H9 (cell line): ENCODE measurements around the gene PI16. TPM values are rescaled to one million over a fixed set of nuclear protein-coding genes. Genes with fewer than 3 reads are reported as not detected.

Experiments used
- DNase-seq: peaks from one replicate; pipeline ENCODE4 v3.0.0-alpha.2; 2017
- H2AFZ ChIP-seq: one replicate; pipeline ENCODE4 v1.6.1; 2013; ENCODE audit warnings: mild to moderate bottlenecking, low read length, control low read depth, moderate library complexity
- H2AK5ac ChIP-seq: 2 replicates; pipeline ENCODE4 v1.6.1; 2013; ENCODE audit warnings: low read length, control low read depth, mixed read lengths; ENCODE audit not compliant: insufficient read length
- H2BK120ac ChIP-seq: one replicate; pipeline ENCODE4 v1.6.1; 2013; ENCODE audit warnings: low read depth, mild to moderate bottlenecking, low read length, control low read depth, inconsistent platforms; ENCODE audit not compliant: poor library complexity, severe bottlenecking
- H2BK12ac ChIP-seq: 2 replicates; pipeline ENCODE4 v1.6.1; 2013; ENCODE audit warnings: low read length, control low read depth, mixed read lengths, low read depth; ENCODE audit not compliant: insufficient read length
- H2BK15ac ChIP-seq: 2 replicates; pipeline ENCODE4 v1.6.1; 2013; ENCODE audit warnings: low read depth, low read length, control low read depth
- H2BK20ac ChIP-seq: one replicate; pipeline ENCODE4 v1.6.1; 2013; ENCODE audit warnings: low read depth, mild to moderate bottlenecking, low read length, control low read depth, inconsistent platforms; ENCODE audit not compliant: poor library complexity, severe bottlenecking
- H2BK5ac ChIP-seq: 2 replicates; pipeline ENCODE4 v1.6.1; 2013; ENCODE audit warnings: low read length, control low read depth, mixed read lengths; ENCODE audit not compliant: insufficient read length
- H3K14ac ChIP-seq: 2 replicates; pipeline ENCODE4 v1.6.1; 2013; ENCODE audit warnings: low read length, control low read depth; ENCODE audit not compliant: insufficient read depth
- H3K18ac ChIP-seq: 2 replicates; pipeline ENCODE4 v1.6.1; 2013; ENCODE audit warnings: low read depth, mild to moderate bottlenecking, mixed read lengths, low read length, control low read depth; ENCODE audit not compliant: insufficient read length
- H3K23ac ChIP-seq: 2 replicates; pipeline ENCODE4 v1.6.1; 2013; ENCODE audit warnings: low read length, control low read depth, mixed read lengths, low read depth; ENCODE audit not compliant: insufficient read length
- H3K23me2 ChIP-seq: 2 replicates; pipeline ENCODE4 v1.6.1; 2013; ENCODE audit warnings: low read depth, mild to moderate bottlenecking, mixed read lengths, low read length, control low read depth; ENCODE audit not compliant: insufficient read length, poor library complexity, severe bottlenecking
- H3K27ac ChIP-seq: 2 replicates; pipeline ENCODE4 v1.5.1; 2013; ENCODE audit warnings: low read length, control low read depth, mixed read lengths, low read depth; ENCODE audit not compliant: insufficient read length
- H3K27me3 ChIP-seq: 2 replicates; pipeline ENCODE4 v1.6.1; 2013; ENCODE audit warnings: low read length, control low read depth, inconsistent platforms; ENCODE audit not compliant: insufficient read depth
- H3K4ac ChIP-seq: 2 replicates; pipeline ENCODE4 v1.6.1; 2013; ENCODE audit warnings: low read depth, mild to moderate bottlenecking, control low read depth, inconsistent platforms, low read length, moderate library complexity
- H3K4me1 ChIP-seq: 2 replicates; pipeline ENCODE4 v1.6.1; 2013; ENCODE audit warnings: low read length, control low read depth, inconsistent platforms; ENCODE audit not compliant: insufficient read depth
- H3K4me2 ChIP-seq: 2 replicates; pipeline ENCODE4 v1.6.1; 2013; ENCODE audit warnings: low read length, control low read depth, mixed read lengths; ENCODE audit not compliant: insufficient read length, insufficient read depth
- H3K56ac ChIP-seq: 2 replicates; pipeline ENCODE4 v1.6.1; 2013; ENCODE audit warnings: low read depth, mild to moderate bottlenecking, mixed read lengths, low read length, control low read depth; ENCODE audit not compliant: insufficient read length
- H3K79me1 ChIP-seq: 2 replicates; pipeline ENCODE4 v1.6.1; 2013; ENCODE audit warnings: low read depth, mild to moderate bottlenecking, moderate library complexity, low read length, control low read depth, inconsistent platforms; ENCODE audit not compliant: insufficient read depth, poor library complexity, severe bottlenecking
- H3K79me2 ChIP-seq: 2 replicates; pipeline ENCODE4 v1.6.1; 2013; ENCODE audit warnings: low read length, control low read depth, inconsistent platforms; ENCODE audit not compliant: insufficient read depth
- H3K9ac ChIP-seq: 2 replicates; pipeline ENCODE4 v1.6.1; 2013; ENCODE audit warnings: low read length, control low read depth, mixed read lengths; ENCODE audit not compliant: insufficient read length; ENCODE audit errors: extremely low read depth
- H3K9me3 ChIP-seq: one replicate; pipeline ENCODE4 v1.6.1; 2013; ENCODE audit warnings: low read depth, low read length, inconsistent platforms; ENCODE audit not compliant: control insufficient read depth
- H3T11ph ChIP-seq: one replicate; pipeline ENCODE4 v1.6.1; 2013; ENCODE audit warnings: mild to moderate bottlenecking, low read length, control low read depth, inconsistent platforms
- H4K20me1 ChIP-seq: one replicate; pipeline ENCODE4 v1.6.1; 2013; ENCODE audit not compliant: control insufficient read depth, insufficient read length, insufficient read depth
- H4K5ac ChIP-seq: 2 replicates; pipeline ENCODE4 v1.6.1; 2013; ENCODE audit warnings: low read depth, mild to moderate bottlenecking, mixed read lengths, low read length, control low read depth; ENCODE audit not compliant: insufficient read length
- H4K8ac ChIP-seq: replicated peaks from 2 replicates; pipeline ENCODE4 v1.6.1; 2013; ENCODE audit warnings: low read length, control low read depth, mixed read lengths, low read depth; ENCODE audit not compliant: insufficient read length
- H4K91ac ChIP-seq: 2 replicates; pipeline ENCODE4 v1.6.1; 2013; ENCODE audit warnings: low read depth, mild to moderate bottlenecking, moderate library complexity, mixed read lengths, low read length, control low read depth; ENCODE audit not compliant: insufficient read length
- H3K27ac Mint-ChIP-seq, 3 experiments: 2 replicates in 2 of 3; 3 replicates in 1 of 3; pipeline ENCODE4 v1.8.0; 2020 to 2021; ENCODE audit warnings: mixed read lengths in 3 of 3, mild to moderate bottlenecking in 1 of 3, moderate library complexity in 1 of 3
- H3K27me3 Mint-ChIP-seq: 2 replicates; pipeline ENCODE4 v1.8.0; 2021; ENCODE audit warnings: low read depth, mild to moderate bottlenecking, moderate library complexity, mixed read lengths
- H3K36me3 Mint-ChIP-seq, 3 experiments: 2 replicates in 2 of 3; 3 replicates in 1 of 3; pipeline ENCODE4 v1.8.0; 2020 to 2021; ENCODE audit warnings: low read depth in 3 of 3, mixed read lengths in 3 of 3; ENCODE audit not compliant: insufficient read depth in 1 of 3
- H3K4me1 Mint-ChIP-seq, 2 experiments: 2 replicates each; pipeline ENCODE4 v1.8.0; 2020; ENCODE audit warnings: mixed read lengths in 2 of 2
- H3K4me3 Mint-ChIP-seq, 2 experiments: 2 replicates in 1 of 2; 3 replicates in 1 of 2; pipeline ENCODE4 v1.8.0; 2020 to 2021; ENCODE audit warnings: mild to moderate bottlenecking in 2 of 2, mixed read lengths in 2 of 2, moderate library complexity in 1 of 2
- H3K9me3 Mint-ChIP-seq, 2 experiments: 2 replicates in 1 of 2; 3 replicates in 1 of 2; pipeline ENCODE4 v1.8.0; 2020; ENCODE audit warnings: mild to moderate bottlenecking in 2 of 2, mixed read lengths in 2 of 2, moderate library complexity in 1 of 2
- WGBS: extraction: QIAGEN DNeasy Blood & Tissue Kit; methylation state at CpG from one replicate; pipeline ENCODE4 v1.1.7; 2013; ENCODE audit warnings: missing lambda C conversion rate, low lambda C conversion rate, mixed read lengths; ENCODE audit not compliant: insufficient read length; ENCODE audit errors: extremely low coverage; 5-methylcytosine and 5-hydroxymethylcytosine counted together
- total RNA-seq: library from RNA; stranded (reverse); gene quantifications from 2 replicates; pipeline ENCODE4 v1.2.1, GENCODE V29; 2021
- TF ChIP-seq, protein P1 (sequence below): fragments of 200-600 bp; sonication (generic); conservative IDR thresholded peaks from 3 replicates; pipeline ENCODE4 v1.8.0; 2021; ENCODE audit warnings: antibody characterized with exemption, mild to moderate bottlenecking

PI16 gene
- total RNA-seq, 1 experiment from 2014 or later = not detected

DNA sequence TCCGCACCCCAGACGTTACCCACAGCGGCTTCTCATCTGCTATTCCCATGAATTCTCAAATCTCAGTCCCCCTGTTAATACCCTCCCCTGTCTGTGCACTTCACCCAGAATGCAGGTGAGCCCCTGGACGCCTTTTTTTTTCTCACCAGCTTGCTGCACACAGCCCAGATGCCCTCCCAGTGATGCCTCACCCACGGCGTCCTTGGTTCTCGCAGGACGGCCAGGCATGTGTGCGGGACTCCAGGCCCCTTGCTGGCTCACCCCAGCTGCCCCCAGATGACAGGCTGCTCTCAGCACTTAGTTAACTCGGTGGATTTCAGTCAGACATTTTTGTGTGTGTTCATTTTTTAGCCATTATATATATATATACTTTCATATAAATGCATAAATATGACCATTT is 25.4 kb upstream of the PI16 start:
- Histone ChIP-seq H2AK5ac (no peak overlapping the region), H2BK120ac (no peak overlapping the region), H3K4ac (no peak overlapping the region), H4K91ac (no peak overlapping the region), H2BK15ac (no peak overlapping the region), H2BK20ac (no peak overlapping the region), H2BK12ac (no peak overlapping the region), H3K79me1 (no peaks in the 10 kb centered on the region), H3K56ac (no peak overlapping the region), H4K20me1 (no peaks in the 10 kb centered on the region), H3K27me3 (no peaks in the 10 kb centered on the region), H3K14ac (no peak overlapping the region), H3K23ac (no peak overlapping the region), H3K9me3 (no peaks in the 10 kb centered on the region), H3K27ac (no peak overlapping the region), H3K23me2 (no peaks in the 10 kb centered on the region), H2BK5ac (no peak overlapping the region), H3K18ac (no peak overlapping the region), H3K9ac (no peak overlapping the region), H4K8ac (no peak overlapping the region), H4K5ac (no peak overlapping the region), H3K79me2 (no peaks in the 10 kb centered on the region), H2AFZ (no peak overlapping the region), H3K4me1 (no peaks in the 10 kb centered on the region), H3T11ph (no peak overlapping the region), H3K4me2 (no peak overlapping the region)
- no peak overlapping the region for H3K4me3 Mint-ChIP-seq
- peaks cover 3% of the 10 kb centered on the region for H3K27me3 Mint-ChIP-seq
- no peaks in the 10 kb centered on the region for H3K36me3 Mint-ChIP-seq
- no peak overlapping the region; a peak in 2 of 7 replicates for H3K27ac Mint-ChIP-seq
- no CpG with 5 or more reads among the region's 10 CpGs for WGBS
- peaks cover 2 to 6% of the 10 kb centered on the region in 2 experiments; a peak in 2 of 4 replicates for H3K4me1 Mint-ChIP-seq
- DNase-seq = no peak
- TF ChIP-seq, protein P1, sequence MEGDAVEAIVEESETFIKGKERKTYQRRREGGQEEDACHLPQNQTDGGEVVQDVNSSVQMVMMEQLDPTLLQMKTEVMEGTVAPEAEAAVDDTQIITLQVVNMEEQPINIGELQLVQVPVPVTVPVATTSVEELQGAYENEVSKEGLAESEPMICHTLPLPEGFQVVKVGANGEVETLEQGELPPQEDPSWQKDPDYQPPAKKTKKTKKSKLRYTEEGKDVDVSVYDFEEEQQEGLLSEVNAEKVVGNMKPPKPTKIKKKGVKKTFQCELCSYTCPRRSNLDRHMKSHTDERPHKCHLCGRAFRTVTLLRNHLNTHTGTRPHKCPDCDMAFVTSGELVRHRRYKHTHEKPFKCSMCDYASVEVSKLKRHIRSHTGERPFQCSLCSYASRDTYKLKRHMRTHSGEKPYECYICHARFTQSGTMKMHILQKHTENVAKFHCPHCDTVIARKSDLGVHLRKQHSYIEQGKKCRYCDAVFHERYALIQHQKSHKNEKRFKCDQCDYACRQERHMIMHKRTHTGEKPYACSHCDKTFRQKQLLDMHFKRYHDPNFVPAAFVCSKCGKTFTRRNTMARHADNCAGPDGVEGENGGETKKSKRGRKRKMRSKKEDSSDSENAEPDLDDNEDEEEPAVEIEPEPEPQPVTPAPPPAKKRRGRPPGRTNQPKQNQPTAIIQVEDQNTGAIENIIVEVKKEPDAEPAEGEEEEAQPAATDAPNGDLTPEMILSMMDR = no peak
- H3K9me3 Mint-ChIP-seq = no peaks in the 10 kb centered on the region
